Measurements from ENCODE around the gene NCOA3. TPM values are rescaled to one million over a fixed set of nuclear protein-coding genes. Genes with fewer than 3 reads are reported as not detected.

The NCOA3 gene
- total and polyA plus RNA-seq, 2 of the 8 experiments (the other 6 are each of a cell fraction or from before 2014, with no cell fraction given): 7.9 to 24.7 TPM

DNA sequence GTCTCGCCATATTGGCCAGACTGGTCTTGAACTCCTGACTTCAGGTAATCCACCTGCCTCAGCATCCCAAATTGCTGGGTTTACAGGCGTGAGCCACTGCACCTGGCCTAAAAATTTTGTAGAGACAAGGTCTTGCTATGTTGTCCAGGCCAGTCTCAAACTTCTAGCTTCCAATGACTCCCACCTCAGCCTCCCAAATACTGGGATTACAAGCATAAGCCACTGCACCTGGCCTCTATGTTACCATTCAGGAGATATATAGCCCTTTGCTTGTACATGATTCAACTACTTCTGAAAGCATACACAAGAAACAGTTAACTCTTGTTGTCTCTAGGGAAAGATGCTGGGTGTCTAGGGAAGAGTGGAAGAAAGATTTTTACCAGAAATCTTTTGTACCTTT lies 19.0 kb upstream of the NCOA3 start:
- CTCF ChIA-PET (ENCODE audit: partially characterized antibody): interaction anchor here (0.9 to 1.5 kb wide), 2 partner anchors 12 to 51 kb away, joined by 3 read pairs; no protein-coding TSS in a partner anchor
- FAIRE-seq: no peak
- TF ChIP-seq RFX5 (IDR thresholded peaks at IDR 0.05; ENCODE audit: borderline replicate concordance, low read depth, low read length) (no peak), JUND (IDR thresholded peaks at IDR 0.05; ENCODE audit: low read length) (no peak), SRF (IDR thresholded peaks at IDR 0.05; ENCODE audit: low read depth, low read length) (no peak), MAFK (IDR thresholded peaks at IDR 0.05; ENCODE audit: low read depth, low read length) (no peak), ZNF274 (IDR thresholded peaks at IDR 0.05; ENCODE audit: borderline replicate concordance, extremely low read depth, low read length) (no peak), SP4 (IDR thresholded peaks at IDR 0.05; ENCODE audit: low read length) (no peak), ATF2 (IDR thresholded peaks at IDR 0.05; ENCODE audit: low read length) (no peak), BACH1 (IDR thresholded peaks at IDR 0.05; ENCODE audit: low read length) (no peak), GTF2F1 (IDR thresholded peaks at IDR 0.05; ENCODE audit: borderline replicate concordance, low read depth, low read length) (no peak), CEBPB (IDR thresholded peaks at IDR 0.05; ENCODE audit: low read depth, low read length) (no peak), HDAC6 (IDR thresholded peaks at IDR 0.05; ENCODE audit: low read depth, low read length) (no peak), POLR2A (IDR thresholded peaks at IDR 0.05; ENCODE audit: control extremely low read depth in 1 of 2, low read depth in 2 of 2, low read length in 2 of 2) (no peak), GABPA (IDR thresholded peaks at IDR 0.05; ENCODE audit: borderline replicate concordance, insufficient read depth, low read length) (no peak)

More for the DNA sequence above, 19.0 kb upstream of the NCOA3 start:
- H3K79me2 ChIP-seq (ENCODE audit: control insufficient read depth in 1 of 2, insufficient read depth in 2 of 2, low read length in 2 of 2): no peaks in the 10 kb centered on the region
- WGBS, 2 experiments (ENCODE audit: extremely low coverage in 1 of 2, insufficient coverage in 1 of 2, insufficient read length in 1 of 2, insufficient replicate concordance in 2 of 2, low coverage in 1 of 2, low lambda C conversion rate in 2 of 2, missing lambda C conversion rate in 1 of 2): 87% methylated on average over 2 of the region's 2 CpGs; no CpG with 5 or more reads in 1 of the 2 experiments
- no peak overlapping the region for H3K27ac ChIP-seq (ENCODE audit: low read depth, low read length)
- H3K79me1 ChIP-seq (ENCODE audit: low read depth, low read length): no peaks in the 10 kb centered on the region
- no peak overlapping the region for H2AFZ ChIP-seq (ENCODE audit: low read length)
- H3K4ac ChIP-seq (replicated peaks; ENCODE audit: insufficient read length, low read depth, low read length): no peak overlapping the region
- H3K18ac ChIP-seq (ENCODE audit: extremely low read depth, low read length): no peak overlapping the region
- H3K27me3 ChIP-seq (replicated peaks in 1 of 4; ENCODE audit: control insufficient read depth in 3 of 4, extremely low read depth in 1 of 4, insufficient read depth in 3 of 4, low read length in 3 of 4): no peaks in the 10 kb centered on the region
- no peak overlapping the region for H3K9ac ChIP-seq (replicated peaks in 1 of 4; ENCODE audit: extremely low read depth in 1 of 4, low read depth in 3 of 4, low read length in 3 of 4)
- no peaks in the 10 kb centered on the region for H3K9me3 ChIP-seq (ENCODE audit: insufficient read depth in 2 of 2, low read depth in 1 of 2, low read length in 1 of 2)
- no peak overlapping the region for H3K14ac ChIP-seq (ENCODE audit: insufficient read length)
- H2BK5ac ChIP-seq (ENCODE audit: low read depth, low read length): no peak overlapping the region
- peaks cover 0 to 2% (median 0%) of the 10 kb centered on the region in 4 experiments; a peak in 1 of 7 replicates for H3K4me1 ChIP-seq (replicated peaks in 1 of 4; ENCODE audit: control insufficient read depth in 3 of 4, insufficient read depth in 4 of 4, low read length in 3 of 4)
- no peak overlapping the region for H2BK120ac ChIP-seq (replicated peaks; ENCODE audit: low read depth, low read length)
- H2BK15ac ChIP-seq (ENCODE audit: low read length): no peak overlapping the region
- H4K91ac ChIP-seq (replicated peaks; ENCODE audit: insufficient read length, low read length): no peak overlapping the region
- H2BK20ac ChIP-seq (ENCODE audit: low read length): no peak overlapping the region
- H2BK12ac ChIP-seq (ENCODE audit: low read depth, low read length): no peak overlapping the region
- H3K4me3 ChIP-seq (ENCODE audit: extremely low read depth in 1 of 4, insufficient read depth in 2 of 4, low read depth in 3 of 4, low read length in 4 of 4): no peak overlapping the region
- no peak overlapping the region for H2AK5ac ChIP-seq (ENCODE audit: low read depth, low read length)
- no peak overlapping the region for H3K4me2 ChIP-seq (ENCODE audit: insufficient read depth in 1 of 2, low read depth in 2 of 2, low read length in 2 of 2)
- no peak overlapping the region for H4K8ac ChIP-seq (ENCODE audit: extremely low read depth, insufficient read depth, low read length)
- no peaks in the 10 kb centered on the region for H3K23me2 ChIP-seq (ENCODE audit: low read depth, low read length)
- POLR2A ChIA-PET (ENCODE audit: partially characterized antibody): no interaction called here
- no peak for DNase-seq (ENCODE audit: low read depth in 1 of 2, low spot score in 2 of 2)
- no peak overlapping the region for H3K56ac ChIP-seq (replicated peaks; ENCODE audit: insufficient read length, low read depth, low read length)
- H4K5ac ChIP-seq (ENCODE audit: insufficient read length, low read depth, low read length): no peak overlapping the region
- H3K36me3 ChIP-seq (ENCODE audit: control insufficient read depth in 2 of 4, insufficient read depth in 4 of 4, low read length in 3 of 4): no peaks in the 10 kb centered on the region
- H3K23ac ChIP-seq (ENCODE audit: insufficient read length): no peak overlapping the region
- no peaks in the 10 kb centered on the region for H4K20me1 ChIP-seq (replicated peaks in 1 of 2; ENCODE audit: control insufficient read depth in 1 of 2, insufficient read depth in 2 of 2, low read length in 2 of 2)
